IMR-90 (cell line): ENCODE data around the gene SLC6A7. TPM values are rescaled to one million over a fixed set of nuclear protein-coding genes. Genes with fewer than 3 reads are reported as not detected.

ENCODE experiments used
- ATAC-seq: fragments of 200-7000 bp; cut with Tn5 transposase; 2 replicates; pipeline ENCODE4 v1.9.1; 2020; ENCODE audit warnings: low read depth, mild to moderate bottlenecking, moderate library complexity
- BruUV-seq: library from RNA; stranded (reverse); fragments of 400-500 nt; replicated peaks from 2 replicates; lab custom pipeline; 2021; lab: Mats Ljungman, UMichigan
- CTCF ChIA-PET: fragments of 300-600 bp; formaldehyde crosslinking; extraction: SDS; loops from one replicate; lab custom pipeline; 2021; ENCODE audit warnings: antibody characterized with exemption; lab: Yijun Ruan, JAX
- POLR2A ChIA-PET: fragments of 300-600 bp; sonication (Branson Sonifier 250); formaldehyde crosslinking; loops from one replicate; lab custom pipeline; 2022; ENCODE audit warnings: antibody characterized with exemption; ENCODE audit not compliant: unreplicated experiment; lab: Charles Lee
- DNase-seq: peaks from one replicate; pipeline ENCODE4 v3.0.0; 2013
- H2AFZ ChIP-seq: replicated peaks from 2 replicates; pipeline ENCODE3; 2013; ENCODE audit warnings: low read length, mild to moderate bottlenecking; ENCODE audit not compliant: poor library complexity
- H2AK5ac ChIP-seq: 2 replicates; pipeline ENCODE4 v1.6.1; 2013; ENCODE audit warnings: low read depth, low read length, inconsistent platforms
- H2AK9ac ChIP-seq: replicated peaks from 2 replicates; pipeline ENCODE3; 2013; ENCODE audit warnings: mild to moderate bottlenecking, low read depth, low read length, moderate library complexity; ENCODE audit not compliant: poor library complexity
- H2BK120ac ChIP-seq: 2 replicates; pipeline ENCODE4 v1.6.1; 2013; ENCODE audit warnings: low read depth, low read length, inconsistent platforms
- H2BK15ac ChIP-seq: 3 replicates; pipeline ENCODE4 v1.6.1; 2013; ENCODE audit warnings: low read depth, low read length, inconsistent platforms
- H2BK20ac ChIP-seq: 2 replicates; pipeline ENCODE4 v1.6.1; 2013; ENCODE audit warnings: low read depth, mild to moderate bottlenecking, inconsistent platforms, low read length, moderate library complexity
- H2BK5ac ChIP-seq: 2 replicates; pipeline ENCODE4 v1.6.1; 2013; ENCODE audit warnings: mild to moderate bottlenecking, low read depth, low read length, inconsistent platforms; ENCODE audit not compliant: poor library complexity, severe bottlenecking
- H3K14ac ChIP-seq: replicated peaks from 2 replicates; pipeline ENCODE4 v1.6.1; 2013; ENCODE audit warnings: low read depth, low read length, inconsistent platforms
- H3K18ac ChIP-seq: 2 replicates; pipeline ENCODE4 v1.6.1; 2013; ENCODE audit warnings: low read depth, low read length, control low read depth
- H3K23ac ChIP-seq: 2 replicates; pipeline ENCODE4 v1.6.1; 2013; ENCODE audit warnings: low read depth, low read length, inconsistent platforms
- H3K27ac ChIP-seq: 2 replicates; pipeline ENCODE4 v1.5.1; 2013; ENCODE audit warnings: mild to moderate bottlenecking, control low read depth, low read length; ENCODE audit not compliant: insufficient read depth
- H3K27me3 ChIP-seq: 2 replicates; pipeline ENCODE4 v1.6.1; 2013; ENCODE audit warnings: low read length; ENCODE audit not compliant: control insufficient read depth, insufficient read depth
- H3K36me3 ChIP-seq: 2 replicates; pipeline ENCODE4 v1.6.1; 2013; ENCODE audit warnings: low read length, mixed read lengths; ENCODE audit not compliant: control insufficient read depth, insufficient read depth
- H3K4ac ChIP-seq: 2 replicates; pipeline ENCODE4 v1.6.1; 2013; ENCODE audit warnings: low read depth, low read length, inconsistent platforms
- H3K4me1 ChIP-seq: 2 replicates; pipeline ENCODE4 v1.6.1; 2013; ENCODE audit warnings: low read length, mixed read lengths; ENCODE audit not compliant: control insufficient read depth, insufficient read depth
- H3K4me2 ChIP-seq: 2 replicates; pipeline ENCODE4 v1.6.1; 2013; ENCODE audit warnings: low read depth, mild to moderate bottlenecking, control low read depth, low read length, moderate library complexity
- H3K4me3 ChIP-seq: 2 replicates; pipeline ENCODE4 v1.5.1; 2013; ENCODE audit warnings: low read depth, mild to moderate bottlenecking, control low read depth, low read length, moderate library complexity; ENCODE audit not compliant: insufficient read depth
- H3K56ac ChIP-seq: 2 replicates; pipeline ENCODE4 v1.6.1; 2013; ENCODE audit warnings: low read length, inconsistent platforms; ENCODE audit not compliant: insufficient read depth; ENCODE audit errors: extremely low read depth
- H3K79me1 ChIP-seq, 2 experiments: 2 replicates each; pipeline ENCODE4 v1.6.1; 2013; ENCODE audit warnings: low read length in 2 of 2, inconsistent platforms in 1 of 2, low read depth in 1 of 2
- H3K9ac ChIP-seq: 2 replicates; pipeline ENCODE4 v1.6.1; 2013; ENCODE audit warnings: low read depth, low read length, control low read depth
- H3K9me1 ChIP-seq: 2 replicates; pipeline ENCODE4 v1.6.1; 2013; ENCODE audit warnings: low read length, inconsistent platforms; ENCODE audit not compliant: insufficient read depth
- H3K9me3 ChIP-seq: 2 replicates; pipeline ENCODE4 v1.6.1; 2013; ENCODE audit warnings: low read length; ENCODE audit not compliant: control insufficient read depth, insufficient read depth
- H4K20me1 ChIP-seq: 2 replicates; pipeline ENCODE4 v1.6.1; 2013; ENCODE audit warnings: low read length, inconsistent platforms; ENCODE audit not compliant: insufficient read depth
- H4K5ac ChIP-seq: 2 replicates; pipeline ENCODE4 v1.6.1; 2013; ENCODE audit warnings: mild to moderate bottlenecking, low read depth, low read length, control low read depth
- H4K8ac ChIP-seq, 2 experiments: 2 replicates each; pipeline ENCODE4 v1.6.1; 2013; ENCODE audit warnings: low read depth in 2 of 2, low read length in 2 of 2, control low read depth in 1 of 2, inconsistent platforms in 1 of 2
- H4K91ac ChIP-seq: 2 replicates; pipeline ENCODE4 v1.6.1; 2013; ENCODE audit warnings: low read depth, low read length, inconsistent platforms; ENCODE audit not compliant: insufficient read depth
- BHLHE40 ChIP-seq: fragments of 150-350 bp; IDR thresholded peaks from 2 replicates; pipeline ENCODE4 v1.6.1; 2016; ENCODE audit warnings: mild to moderate bottlenecking, low read depth, low read length
- FOS ChIP-seq: fragments of 150-350 bp; IDR thresholded peaks from 2 replicates; pipeline ENCODE4 v1.6.1; 2016; ENCODE audit warnings: low read depth, low read length
- MXI1 ChIP-seq: IDR thresholded peaks from 2 replicates; pipeline ENCODE4 v1.6.1; 2012; ENCODE audit warnings: low read depth, mild to moderate bottlenecking, low read length, moderate library complexity, borderline replicate concordance
- RFX5 ChIP-seq: IDR thresholded peaks from 2 replicates; pipeline ENCODE4 v1.8.0; 2012; ENCODE audit warnings: low read depth, mild to moderate bottlenecking, low read length, moderate library complexity
- USF2 ChIP-seq: fragments of 150-350 bp; IDR thresholded peaks from 2 replicates; pipeline ENCODE4 v1.6.1; 2017; ENCODE audit warnings: mild to moderate bottlenecking, antibody characterized with exemption, low read length, low read depth
- WGBS, 2 experiments: methylation state at CpG; one replicate each; pipeline versions ENCODE4 v1.1.5 to v1.1.7; 2013; ENCODE audit warnings: missing lambda C conversion rate in 2 of 2; ENCODE audit not compliant: insufficient read length in 1 of 2; ENCODE audit errors: extremely low coverage in 2 of 2; 5-methylcytosine and 5-hydroxymethylcytosine counted together
- dilution Hi-C: fragments of 300-500 bp; cut with HindIII; formaldehyde crosslinking; loops from one replicate; pipeline ENCODE4 v1.14.3; 2018; ENCODE audit warnings: low sequenced_read_pairs; ENCODE audit not compliant: unreplicated experiment
- in situ Hi-C: fragments of 300-500 bp; cut with MboI; formaldehyde crosslinking; loops from 3 replicates; pipeline ENCODE4 v1.14.3; 2019; ENCODE audit warnings: low sequenced_read_pairs, inconsistent platforms, mixed read lengths
- intact Hi-C: fragments of 100-400 bp; cut with micrococcal nuclease; formaldehyde crosslinking; loops from 2 replicates; pipeline ENCODE4 v1.10.0; 2022
- polyA plus RNA-seq, 3 experiments: library from polyadenylated mRNA; depleted of rRNA; stranded (reverse); fragments of >200 nt; gene quantifications; 2 replicates each; pipeline ENCODE4 v1.2.3, GENCODE V29; 2012; ENCODE audit warnings: low replicate concordance in 1 of 3
- total RNA-seq: library from RNA; depleted of rRNA; stranded (reverse); fragments of >200 nt; gene quantifications from 2 replicates; pipeline ENCODE4 v1.2.3, GENCODE V29; 2012

Gene SLC6A7
- total and polyA plus RNA-seq, 2 of the 4 experiments (the other 2 are of a cell fraction): under 0.01 TPM; not detected in 1

DNA sequence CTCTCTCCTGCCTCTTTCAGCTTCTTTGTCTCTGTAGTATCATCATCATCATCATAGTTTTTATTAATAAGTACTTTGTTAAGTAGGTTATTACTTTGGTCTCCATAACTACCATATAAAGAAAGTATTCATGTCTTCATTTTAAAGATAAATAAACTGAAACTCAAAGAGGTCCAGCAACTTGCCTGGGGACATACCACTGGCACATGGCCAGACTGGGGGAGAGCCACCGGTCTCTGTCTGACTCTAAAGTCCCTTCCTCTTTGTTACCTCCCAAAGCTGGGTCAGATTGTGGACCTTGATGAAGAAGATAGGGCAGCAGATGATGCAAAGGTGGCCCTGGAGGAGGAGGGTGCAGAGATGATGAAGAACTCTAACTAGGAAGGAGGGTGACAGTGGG, 14.8 kb upstream of the SLC6A7 start:
- no TSS peak for BruUV-seq
- Histone ChIP-seq H4K5ac (no peak overlapping the region), H3K18ac (no peak overlapping the region), H3K14ac (no peak overlapping the region; the same call in 1 of the 2 replicates), H3K56ac (no peak overlapping the region), H3K4ac (peak overlapping the region; percentile 56), H2AK5ac (no peak overlapping the region), H3K27me3 (peaks cover 13% of the 10 kb centered on the region), H3K79me1 (no peaks in the 10 kb centered on the region), H3K23ac (no peak overlapping the region), H4K20me1 (no peaks in the 10 kb centered on the region), H3K4me3 (no peak overlapping the region), H2AK9ac (no peak overlapping the region), H2BK20ac (peak overlapping the region; percentile 39), H2BK15ac (peak overlapping the region; percentile 36; the same call in 2 of the 3 replicates), H3K9ac (no peak overlapping the region), H3K27ac (no peak overlapping the region), H4K8ac (no peak overlapping the region), H2BK5ac (no peak overlapping the region), H2AFZ (no peak overlapping the region), H4K91ac (no peak overlapping the region), H2BK120ac (peak overlapping the region; percentile 64; the same call in 1 of the 2 replicates), H3K9me3 (no peaks in the 10 kb centered on the region), H3K4me2 (no peak overlapping the region), H3K36me3 (no peaks in the 10 kb centered on the region), H3K4me1 (peaks cover 10% of the 10 kb centered on the region), H3K9me1 (peaks cover 18% of the 10 kb centered on the region)
- DNase-seq (no peak), ATAC-seq (no peak)
- POLR2A ChIA-PET: no interaction called here
- TF ChIP-seq FOS (no peak), MXI1 (no peak), USF2 (no peak), RFX5 (no peak), BHLHE40 (no peak)
- intact Hi-C loops (loop anchor here (1.0 kb wide), 1 partner anchor 45 kb away; no protein-coding TSS in a partner anchor), dilution Hi-C loops (no loop called here), in situ Hi-C loops (no loop called here)
- CTCF ChIA-PET: interaction anchor here (1.0 kb wide), 2 partner anchors 14 to 40 kb away, joined by 3 read pairs; no protein-coding TSS in a partner anchor
- WGBS, 2 experiments: no CpG with 5 or more reads among the region's 1 CpG
